BE2C (cell line): ENCODE measurements around the gene MINDY4.
A peak's percentile ranks its signal among the peaks of the same experiment; 100 is the strongest.

Experiments used
- DNase-seq: peaks from one replicate; pipeline ENCODE4 v3.0.0-alpha.2; 2020
- H3K27me3 ChIP-seq: fragments of 250-450 bp; sonication (Bioruptor Pico); 2 replicates; pipeline ENCODE4 v1.5.1; 2020; ENCODE audit warnings: mild to moderate bottlenecking
- H3K36me3 ChIP-seq: fragments of 250-450 bp; sonication (Bioruptor Pico); 2 replicates; pipeline ENCODE4 v1.5.1; 2020; ENCODE audit warnings: mild to moderate bottlenecking
- H3K4me1 ChIP-seq: fragments of 250-450 bp; sonication (Bioruptor Pico); 2 replicates; pipeline ENCODE4 v1.5.1; 2020
- H3K4me3 ChIP-seq: 2 replicates; pipeline ENCODE4 v1.5.1; 2011; ENCODE audit warnings: low read depth, low read length
- H3K9me3 ChIP-seq: fragments of 250-450 bp; sonication (Bioruptor Pico); 2 replicates; pipeline ENCODE4 v1.5.1; 2020
- TF ChIP-seq, protein P1 (sequence below): IDR thresholded peaks from 2 replicates; pipeline ENCODE4 v1.5.1; 2012; ENCODE audit warnings: mild to moderate bottlenecking, low read depth, low read length

Gene MINDY4

DNA sequence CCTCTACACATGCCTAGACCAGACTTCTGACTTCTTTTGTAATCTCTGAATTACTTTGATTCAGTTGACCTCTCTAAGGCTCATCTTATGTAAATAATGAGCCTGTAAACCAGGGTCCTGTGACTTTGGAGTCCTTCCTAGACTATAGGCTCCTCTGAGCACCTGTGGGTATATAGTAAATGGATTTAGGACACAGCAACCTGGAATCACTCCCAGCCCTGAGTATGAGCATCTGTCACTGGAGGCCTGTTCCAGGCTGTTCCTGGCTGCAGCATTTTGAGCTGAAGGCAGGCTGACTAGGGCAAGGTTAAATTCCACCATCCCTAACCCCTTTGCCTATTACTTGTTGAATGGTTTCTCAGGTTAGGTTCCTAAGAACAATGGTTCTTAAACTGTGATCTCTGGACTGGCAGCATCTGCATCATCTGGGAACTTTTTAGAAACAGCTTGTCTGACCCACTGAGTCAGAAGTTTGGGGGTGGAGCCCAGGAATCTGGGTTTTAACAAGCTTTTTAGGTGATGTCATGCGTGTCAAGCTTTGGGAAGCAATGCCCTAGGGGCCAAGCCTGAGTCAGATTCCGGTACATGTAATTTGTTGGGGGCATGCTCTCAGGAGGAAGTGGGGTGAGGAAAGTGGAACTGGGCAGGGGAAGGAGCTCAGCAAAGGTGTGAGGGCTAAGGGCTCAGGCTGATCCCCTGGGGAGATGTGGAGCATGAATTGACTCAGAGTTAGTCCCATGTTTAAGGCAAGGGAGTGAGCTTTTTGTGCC, 28.2 kb downstream of the MINDY4 start:
- TF ChIP-seq, protein P1, sequence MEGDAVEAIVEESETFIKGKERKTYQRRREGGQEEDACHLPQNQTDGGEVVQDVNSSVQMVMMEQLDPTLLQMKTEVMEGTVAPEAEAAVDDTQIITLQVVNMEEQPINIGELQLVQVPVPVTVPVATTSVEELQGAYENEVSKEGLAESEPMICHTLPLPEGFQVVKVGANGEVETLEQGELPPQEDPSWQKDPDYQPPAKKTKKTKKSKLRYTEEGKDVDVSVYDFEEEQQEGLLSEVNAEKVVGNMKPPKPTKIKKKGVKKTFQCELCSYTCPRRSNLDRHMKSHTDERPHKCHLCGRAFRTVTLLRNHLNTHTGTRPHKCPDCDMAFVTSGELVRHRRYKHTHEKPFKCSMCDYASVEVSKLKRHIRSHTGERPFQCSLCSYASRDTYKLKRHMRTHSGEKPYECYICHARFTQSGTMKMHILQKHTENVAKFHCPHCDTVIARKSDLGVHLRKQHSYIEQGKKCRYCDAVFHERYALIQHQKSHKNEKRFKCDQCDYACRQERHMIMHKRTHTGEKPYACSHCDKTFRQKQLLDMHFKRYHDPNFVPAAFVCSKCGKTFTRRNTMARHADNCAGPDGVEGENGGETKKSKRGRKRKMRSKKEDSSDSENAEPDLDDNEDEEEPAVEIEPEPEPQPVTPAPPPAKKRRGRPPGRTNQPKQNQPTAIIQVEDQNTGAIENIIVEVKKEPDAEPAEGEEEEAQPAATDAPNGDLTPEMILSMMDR, result no peak
- no peaks in the 10 kb centered on the region for H3K36me3 ChIP-seq
- H3K9me3 ChIP-seq, result no peaks in the 10 kb centered on the region
- DNase-seq, result no peak
- no peak overlapping the region for H3K4me3 ChIP-seq
- H3K4me1 ChIP-seq, result peaks cover 3% of the 10 kb centered on the region; the same call in 1 of the 2 replicates
- no peaks in the 10 kb centered on the region for H3K27me3 ChIP-seq

DNA sequence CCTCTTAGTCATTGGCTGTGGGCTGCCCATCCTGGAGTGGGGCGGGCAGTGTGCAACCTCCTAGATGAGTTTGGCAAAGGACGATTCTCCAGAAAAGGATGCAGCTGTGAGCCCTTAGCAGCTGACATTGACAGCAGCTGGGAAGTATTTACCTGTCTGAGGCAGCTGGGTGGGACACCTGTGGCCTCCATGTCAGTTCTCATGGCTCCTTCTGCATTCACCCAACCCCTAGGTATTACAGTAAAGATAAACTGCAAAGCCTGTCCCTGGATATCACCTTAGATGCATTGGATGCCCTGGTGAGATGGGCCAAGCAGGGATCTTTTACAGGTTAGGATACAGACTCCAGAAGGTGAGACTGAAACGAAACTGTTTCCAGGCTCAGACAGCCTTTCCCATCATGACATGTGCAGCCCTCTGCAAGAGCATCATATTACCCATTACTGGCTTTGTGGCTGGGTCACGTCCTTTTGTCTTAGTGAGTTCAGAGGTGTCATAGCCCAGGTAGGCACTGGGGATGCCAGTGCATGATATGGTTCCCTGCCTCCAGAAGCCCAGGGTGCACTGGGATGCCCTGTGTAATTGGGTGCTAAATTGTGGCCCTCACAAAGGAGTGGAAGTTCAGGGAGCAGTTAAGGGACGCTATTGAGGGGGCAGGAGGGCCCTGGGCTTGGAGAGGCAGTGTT, 28.9 kb downstream of the MINDY4 start:
- Histone ChIP-seq H3K4me3 (no peak overlapping the region), H3K9me3 (no peaks in the 10 kb centered on the region), H3K4me1 (peaks cover 3% of the 10 kb centered on the region; the same call in 1 of the 2 replicates), H3K36me3 (no peaks in the 10 kb centered on the region), H3K27me3 (no peaks in the 10 kb centered on the region)
- TF ChIP-seq, protein P1, result no peak
- DNase-seq, result no peak

DNA sequence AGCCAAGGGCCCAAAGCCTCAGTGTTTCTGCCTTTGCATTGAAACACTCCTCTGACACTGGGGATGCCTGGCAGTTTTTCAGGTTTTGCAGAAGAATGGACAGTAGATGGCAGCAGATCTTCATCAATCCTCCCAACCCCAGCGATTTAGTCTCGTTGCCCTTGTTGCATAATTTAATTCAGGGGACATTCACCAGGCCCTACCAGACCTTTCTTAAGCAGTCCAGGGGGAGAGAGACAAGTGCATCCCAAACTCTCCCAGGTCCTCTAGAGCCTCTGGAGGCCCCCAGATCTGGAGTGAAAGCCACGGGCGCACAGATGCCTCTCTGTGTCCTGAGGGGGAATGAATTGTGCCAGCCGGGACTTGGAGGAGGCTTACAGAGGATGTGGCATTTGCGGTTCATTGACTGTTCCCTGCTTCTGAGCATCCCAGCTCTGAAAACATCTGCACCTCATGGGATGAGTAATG, 29.6 kb downstream of the MINDY4 start:
- Histone ChIP-seq H3K4me3 (no peak overlapping the region), H3K4me1 (peaks cover 3% of the 10 kb centered on the region; the same call in 1 of the 2 replicates), H3K36me3 (no peaks in the 10 kb centered on the region), H3K9me3 (no peaks in the 10 kb centered on the region), H3K27me3 (no peaks in the 10 kb centered on the region)
- DNase-seq, result peak; percentile 61
- TF ChIP-seq, protein P1, result peak; percentile 88

DNA sequence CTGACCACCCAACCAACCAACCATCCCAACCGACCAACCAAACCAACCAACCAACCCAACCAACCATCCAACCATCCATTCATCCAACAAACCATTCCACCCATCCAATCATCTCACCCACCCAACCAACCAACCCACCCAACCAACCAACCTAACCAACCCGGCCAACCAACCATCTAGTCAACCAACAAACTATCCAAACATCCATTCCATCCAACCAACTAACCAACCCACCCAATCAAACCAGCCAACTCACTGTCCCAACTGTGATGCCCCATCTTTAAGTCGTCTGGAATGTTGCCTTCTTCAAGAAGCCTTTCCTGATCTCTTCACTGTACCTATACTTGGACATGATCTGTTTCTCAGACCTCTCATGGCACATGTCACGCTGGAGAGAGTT, 31.6 kb downstream of the MINDY4 start:
- Histone ChIP-seq H3K4me3 (no peak overlapping the region), H3K36me3 (no peaks in the 10 kb centered on the region), H3K27me3 (no peaks in the 10 kb centered on the region), H3K4me1 (peaks cover 3% of the 10 kb centered on the region; the same call in 1 of the 2 replicates), H3K9me3 (no peaks in the 10 kb centered on the region)
- no peak for DNase-seq
- TF ChIP-seq, protein P1, result no peak

DNA sequence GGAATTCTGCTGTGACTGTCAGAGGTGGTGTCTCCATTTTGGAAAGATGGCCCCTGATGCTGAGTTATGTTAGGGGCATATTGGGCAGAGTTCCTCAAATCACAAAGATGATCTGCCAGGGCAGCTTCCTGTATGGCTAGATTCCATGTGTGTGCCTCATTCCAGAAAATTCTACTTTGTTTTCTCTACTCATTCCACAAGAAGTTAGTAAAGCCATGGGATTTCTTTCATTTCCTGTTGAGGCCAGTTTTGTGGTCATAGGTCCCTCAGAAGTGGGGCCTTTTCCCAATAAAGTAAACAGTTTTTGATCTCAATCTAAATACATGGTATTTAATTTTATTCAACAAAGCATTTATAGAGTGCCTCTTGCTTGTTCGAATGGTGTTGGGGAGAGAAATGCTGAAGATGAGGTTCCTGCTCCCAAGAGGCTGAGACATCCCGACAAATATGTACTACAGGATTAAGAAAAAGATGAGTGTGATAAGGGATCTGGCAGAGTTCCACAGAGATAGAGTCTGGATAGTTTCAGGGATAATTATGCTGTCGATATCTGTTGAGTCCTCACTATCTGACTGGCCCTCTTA, 33.0 kb downstream of the MINDY4 start:
- Histone ChIP-seq H3K4me3 (no peak overlapping the region), H3K4me1 (peaks cover 3% of the 10 kb centered on the region; the same call in 1 of the 2 replicates), H3K27me3 (no peaks in the 10 kb centered on the region), H3K36me3 (no peaks in the 10 kb centered on the region), H3K9me3 (no peaks in the 10 kb centered on the region)
- TF ChIP-seq, protein P1, result no peak
- DNase-seq, result no peak
